Measurements from ENCODE around the gene PRKAB1.

- TF ChIP-seq POLR2A (IDR thresholded peaks at IDR 0.05), result no peak
- TF ChIP-seq CTCF (IDR thresholded peaks at IDR 0.05), result no peak
Observed at GRCh38 chr12:119652665-119653064, 15.3 kb upstream of the PRKAB1 start.

All from adrenal gland (tissue), 5 donors.